HG03442 (cell line): Measurements from ENCODE around the gene VAPB.

Experiments
- ATAC-seq: cut with Tn5 transposase; IDR thresholded peaks from one replicate; pipeline ENCODE4 v1.9.1; 2021; ENCODE audit warnings: mild to moderate bottlenecking, moderate library complexity; ENCODE audit not compliant: unreplicated experiment

Gene VAPB

DNA sequence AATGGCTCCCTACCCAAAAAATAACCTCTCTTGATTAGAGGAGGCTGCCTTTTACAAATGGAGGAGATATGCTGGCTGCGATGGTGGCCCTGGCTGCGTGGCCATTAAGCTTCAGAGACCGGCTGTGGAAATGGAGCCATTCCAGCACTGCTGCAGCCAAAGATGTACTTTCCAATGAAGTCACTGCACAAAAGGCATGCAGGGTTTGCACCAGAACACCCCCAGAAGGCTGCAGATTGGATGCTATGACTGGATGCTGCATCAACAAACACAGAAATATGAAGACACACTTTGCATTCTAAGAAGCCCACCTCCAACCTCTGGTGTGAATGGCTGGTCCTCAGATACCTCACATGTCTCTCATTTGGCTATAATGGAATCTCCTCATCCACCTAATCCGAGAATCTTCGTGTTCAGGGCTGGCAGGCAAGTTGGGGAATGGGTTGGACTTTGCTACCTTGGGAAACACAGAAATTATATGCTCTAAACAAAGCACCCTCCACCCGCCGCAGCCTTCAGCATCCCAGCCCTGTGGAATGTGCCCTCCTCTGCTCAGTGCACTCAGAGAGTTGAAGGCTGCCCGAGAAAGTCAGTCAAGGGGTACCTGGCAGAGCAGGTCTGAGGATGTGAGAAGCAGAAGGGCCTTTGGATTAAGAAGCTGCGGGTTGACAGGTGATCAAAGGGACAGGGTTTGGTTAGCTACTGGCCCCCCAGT, 90.9 kb downstream of the VAPB start:
- ATAC-seq = no peak

GRCh38 chr20:58480551-58481336, 91.7 kb downstream of the VAPB start:
- no peak for ATAC-seq

DNA sequence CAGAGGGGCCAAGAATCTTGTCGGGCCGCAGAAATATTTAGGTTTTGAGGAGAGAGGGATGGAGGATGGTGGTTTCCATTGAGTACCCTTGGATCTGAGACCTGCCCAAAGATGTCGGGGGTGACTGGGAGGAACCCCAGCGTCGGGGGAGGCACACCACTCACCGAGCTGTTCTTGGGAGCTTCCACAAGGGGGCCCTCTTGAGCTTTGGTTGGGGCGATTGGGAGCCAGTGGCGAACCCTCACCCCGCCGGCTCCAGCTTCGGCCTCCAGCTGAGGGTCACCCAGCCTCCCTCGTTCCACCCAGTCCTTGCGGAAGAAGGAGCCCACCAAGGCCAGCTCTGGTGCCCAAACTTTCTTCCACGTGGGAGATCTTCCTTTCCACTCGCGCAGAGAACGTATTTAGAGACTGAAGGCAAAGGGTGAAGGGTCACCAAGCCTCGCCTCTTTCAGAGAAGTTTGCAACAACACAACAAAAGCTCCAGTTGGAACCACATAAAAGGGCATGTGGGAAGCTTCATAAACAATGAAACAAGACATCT, 92.5 kb downstream of the VAPB start:
- ATAC-seq = no peak

GRCh38 chr20:58482416-58482815, 93.4 kb downstream of the VAPB start:
- ATAC-seq = no peak

- ATAC-seq = no peak
Measured at GRCh38 chr20:58483051-58483450, 94.0 kb downstream of the VAPB start.

DNA sequence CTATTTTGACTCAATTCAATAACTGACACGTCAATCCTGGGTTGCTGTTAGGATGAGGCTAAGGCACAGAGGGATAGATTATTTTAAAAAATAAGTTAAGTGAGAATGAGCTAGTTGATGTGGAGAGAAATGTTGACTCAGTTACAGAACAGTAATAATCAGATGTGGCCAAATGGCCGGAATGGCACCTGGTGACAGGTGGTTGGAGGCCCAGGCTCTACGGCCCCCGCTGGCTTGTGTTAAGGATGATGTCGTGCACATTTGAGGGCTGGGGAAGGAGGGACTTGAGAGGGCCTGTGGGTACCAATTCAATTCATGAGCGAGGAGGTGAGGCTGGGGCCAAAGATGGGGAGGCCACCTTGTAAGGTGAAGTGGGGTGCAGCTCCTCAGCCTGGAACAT, 94.4 kb downstream of the VAPB start:
- no peak for ATAC-seq

- no peak for ATAC-seq
Measured at GRCh38 chr20:58485393-58485792, 96.4 kb downstream of the VAPB start.

DNA sequence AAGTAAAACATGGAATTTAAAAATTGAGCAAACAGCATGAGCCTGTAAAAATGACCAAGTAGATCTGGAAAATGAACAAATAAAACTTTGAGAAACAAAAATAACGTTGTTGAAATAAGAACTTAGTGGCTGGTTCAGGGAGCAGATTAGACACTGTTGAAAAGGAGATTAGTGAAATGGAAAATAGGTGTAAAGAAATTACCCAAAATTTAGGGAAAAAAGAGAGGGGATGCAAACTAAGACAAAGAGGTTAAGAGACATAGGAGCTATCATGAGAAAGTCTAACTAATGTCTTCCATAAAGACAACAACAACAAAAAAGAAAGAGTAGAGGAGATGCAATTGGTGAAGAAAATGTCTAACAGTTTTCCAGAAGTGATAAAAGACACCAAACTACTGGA, 97.2 kb downstream of the VAPB start:
- no peak for ATAC-seq

GRCh38 chr20:58492074-58492718, 103.2 kb downstream of the VAPB start:
- ATAC-seq = no peak

GRCh38 chr20:58492795-58493524, 103.9 kb downstream of the VAPB start:
- no peak for ATAC-seq

DNA sequence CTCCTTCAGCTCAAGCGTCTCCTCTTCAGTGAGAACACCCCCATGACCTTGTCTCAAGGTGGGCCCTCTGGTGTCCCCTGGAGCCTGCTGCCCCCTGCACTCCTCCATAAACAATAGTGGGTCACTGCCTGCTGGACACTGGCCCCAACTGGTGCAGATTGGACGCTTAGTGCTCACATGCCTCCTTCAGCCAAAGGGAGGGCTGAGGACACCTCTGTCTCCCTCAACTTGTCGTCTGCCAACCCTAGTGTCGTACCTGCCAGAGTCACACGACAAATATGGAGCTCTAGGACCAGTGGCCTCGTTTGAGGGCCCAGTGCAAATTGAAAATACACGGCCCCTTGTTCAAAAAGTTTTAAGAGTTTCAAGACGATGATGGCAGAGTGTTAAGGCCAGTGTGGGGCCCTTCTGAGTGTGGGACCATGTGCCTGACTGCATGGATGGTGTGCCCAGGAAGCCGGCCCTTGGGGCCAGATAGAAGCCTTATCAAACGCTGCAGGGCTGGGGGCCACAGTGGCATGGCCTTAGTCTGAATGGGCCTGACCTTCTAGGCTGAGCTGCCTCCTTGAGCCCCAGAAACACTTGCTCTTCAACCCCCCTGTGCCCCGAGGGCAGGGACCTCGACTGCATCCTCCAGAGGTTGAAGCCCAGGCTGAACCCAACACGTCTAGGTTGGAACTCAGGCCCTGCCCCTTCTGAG, 106.0 kb downstream of the VAPB start:
- no peak for ATAC-seq

DNA sequence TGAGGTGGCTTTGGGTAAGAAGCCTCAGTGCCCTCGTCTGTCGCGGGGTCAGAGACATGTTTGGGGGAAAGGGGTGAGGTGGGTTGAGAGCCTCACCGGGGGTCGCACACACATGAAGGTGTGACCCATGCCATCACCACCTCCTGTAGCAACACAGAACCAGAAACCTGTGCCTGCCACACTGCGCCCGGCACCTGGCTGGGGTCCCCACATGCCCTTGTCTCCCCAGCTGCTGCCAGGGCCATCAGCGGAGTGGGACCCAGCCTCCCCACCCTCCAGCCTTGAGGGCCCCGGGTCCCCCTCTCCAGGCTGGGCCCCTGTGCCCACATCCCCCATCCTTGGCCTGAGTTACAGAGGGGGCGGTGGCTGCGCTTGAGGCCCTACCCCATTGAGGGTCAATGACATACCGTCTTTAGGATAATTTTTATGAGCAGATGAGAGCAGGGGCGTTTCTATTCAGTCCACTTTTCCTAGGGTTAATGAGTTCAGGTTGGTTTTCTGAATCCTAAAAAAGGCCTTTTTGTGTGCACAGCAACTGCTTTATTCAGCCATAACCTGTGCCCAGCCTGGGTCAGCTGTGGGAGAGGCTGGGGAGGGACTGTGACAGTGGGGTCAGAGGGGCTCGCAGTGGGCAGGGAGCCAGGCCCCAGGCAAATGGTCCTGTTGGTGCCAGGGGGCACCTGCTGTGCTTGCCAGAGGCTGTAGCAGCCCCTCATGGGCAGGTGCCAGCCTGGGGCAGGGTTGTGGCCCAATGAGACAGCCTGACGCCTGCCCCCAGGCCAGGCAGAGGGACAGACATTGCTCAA, 106.8 kb downstream of the VAPB start:
- no peak for ATAC-seq

GRCh38 chr20:58496429-58496769, 107.4 kb downstream of the VAPB start:
- ATAC-seq = no peak

DNA sequence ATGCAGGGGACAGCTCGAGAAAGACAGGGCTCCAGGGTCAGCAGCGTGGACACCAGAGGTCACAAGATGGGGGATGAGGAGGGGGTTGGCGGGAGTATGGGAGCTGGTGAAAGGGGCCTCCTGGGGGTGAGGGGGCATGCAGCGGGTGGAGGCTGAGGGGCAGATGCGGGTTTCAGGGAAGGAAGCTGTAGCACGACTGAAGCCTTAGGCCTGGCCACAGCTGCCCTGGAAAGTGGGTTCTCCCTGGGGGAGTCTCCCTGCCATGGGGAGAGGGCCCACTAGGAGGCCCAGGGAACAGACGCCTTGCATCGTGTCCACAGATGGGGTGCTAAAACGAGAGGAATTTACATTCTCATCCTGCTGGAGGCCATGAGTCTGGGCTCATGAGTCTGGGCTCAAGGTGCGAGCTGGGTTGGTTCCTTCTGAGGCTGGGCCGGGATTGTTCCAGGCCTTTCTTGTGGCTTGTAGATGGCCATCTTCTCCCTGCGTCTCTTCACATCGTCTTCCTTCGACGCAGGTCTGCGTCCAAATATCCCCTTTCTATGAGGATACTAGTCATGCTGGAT, 108.1 kb downstream of the VAPB start:
- no peak for ATAC-seq

- ATAC-seq = no peak
Measured at GRCh38 chr20:58497724-58498469, 108.9 kb downstream of the VAPB start.

- no peak for ATAC-seq
Measured at GRCh38 chr20:58498470-58499068, 109.5 kb downstream of the VAPB start.

GRCh38 chr20:58500256-58500655, 111.2 kb downstream of the VAPB start:
- no peak for ATAC-seq
